HCT116 (cell line): ENCODE measurements around the gene ACO2. TPM values are rescaled to one million over a fixed set of nuclear protein-coding genes. Genes with fewer than 3 reads are reported as not detected.

Experiments
- ATAC-seq: fragments of 200-7000 bp; cut with Tn5 transposase; 2 replicates; pipeline ENCODE4 v1.9.1; 2020; ENCODE audit warnings: mild to moderate bottlenecking, moderate library complexity
- BruUV-seq: library from RNA; stranded (reverse); fragments of 400-500 nt; replicated peaks from 2 replicates; lab custom pipeline; 2021; lab: Mats Ljungman, UMichigan
- CTCF ChIA-PET: fragments of 300-600 bp; sonication (Branson Sonifier 250); formaldehyde crosslinking; loops from one replicate; lab custom pipeline; 2021; ENCODE audit warnings: antibody characterized with exemption; lab: Charles Lee
- POLR2A ChIA-PET: fragments of 300-600, 350-600 bp; sonication (Branson Sonifier 250); formaldehyde crosslinking; loops from one replicate; lab custom pipeline; 2021; ENCODE audit warnings: antibody characterized with exemption; lab: Charles Lee
- RAD21 ChIA-PET, 2 experiments: fragments of 300-600 bp; sonication (Branson Sonifier 250); formaldehyde crosslinking; loops; one replicate each; lab custom pipeline; 2023; ENCODE audit warnings: low total read pairs in 2 of 2; ENCODE audit not compliant: uncharacterized antibody in 2 of 2, unreplicated experiment in 2 of 2, low non-redundant PET in 1 of 2; lab: Charles Lee
- DNase-seq: peaks from one replicate; pipeline ENCODE4 v3.0.0-alpha.2; 2010; ENCODE audit warnings: low read depth, low spot score
- H2AFZ ChIP-seq: fragments of 200-600 bp; shearing (Covaris generic), sonication (generic); 2 replicates; pipeline ENCODE4 v1.6.1; 2017; ENCODE audit warnings: low read depth, mixed run types, mixed read lengths, antibody characterized with exemption, low read length; ENCODE audit not compliant: poor library complexity, severe bottlenecking
- H3K27ac ChIP-seq: 2 replicates; pipeline ENCODE4 v1.5.1; 2012; ENCODE audit warnings: low read depth, low read length
- H3K27me3 ChIP-seq: fragments of 200-600 bp; sonication (generic); 2 replicates; pipeline ENCODE4 v1.6.1; 2016; ENCODE audit warnings: mixed run types, low read length, mixed read lengths; ENCODE audit not compliant: insufficient read depth
- H3K36me3 ChIP-seq, 2 experiments: fragments of 200-500 bp in 1 of 2; fragments of 200-600 bp in 1 of 2; sonication (Bioruptor generic) in 1 of 2; sonication (generic) in 1 of 2; 2 replicates each; pipeline versions ENCODE4 v1.5.1 to v1.6.1; 2014 to 2016; ENCODE audit warnings: low read length in 2 of 2, inconsistent platforms in 1 of 2, mixed read lengths in 1 of 2, mixed run types in 1 of 2; ENCODE audit not compliant: insufficient read depth in 2 of 2, control insufficient read depth in 1 of 2
- H3K4me1 ChIP-seq, 2 experiments: fragments of 200-600 bp in 1 of 2; sonication (generic) in 1 of 2; 2 replicates each; pipeline versions ENCODE4 v1.5.1 to v1.6.1; 2012 to 2017; ENCODE audit warnings: low read length in 2 of 2, inconsistent platforms in 1 of 2, mild to moderate bottlenecking in 1 of 2, mixed read lengths in 1 of 2, mixed run types in 1 of 2, moderate library complexity in 1 of 2; ENCODE audit not compliant: insufficient read depth in 2 of 2, control insufficient read depth in 1 of 2
- H3K4me2 ChIP-seq: fragments of 200-600 bp; sonication (generic); 2 replicates; pipeline ENCODE4 v1.6.1; 2017; ENCODE audit warnings: mixed run types, low read length, mixed read lengths
- H3K4me3 ChIP-seq, 2 experiments: fragments of 200-600 bp in 1 of 2; sonication (generic) in 1 of 2; replicated peaks in 1 of 2; 2 replicates each; pipeline ENCODE4 v1.5.1; 2011 to 2016; ENCODE audit warnings: low read length in 2 of 2, control low read depth in 1 of 2, low read depth in 1 of 2, mild to moderate bottlenecking in 1 of 2, mixed read lengths in 1 of 2, mixed run types in 1 of 2
- H3K79me2 ChIP-seq: fragments of 200-600 bp; sonication (generic); 2 replicates; pipeline ENCODE4 v1.6.1; 2017; ENCODE audit warnings: mild to moderate bottlenecking, mixed run types, low read length, moderate library complexity, mixed read lengths; ENCODE audit not compliant: insufficient read depth
- H3K9ac ChIP-seq: fragments of 200-600 bp; sonication (generic); 2 replicates; pipeline ENCODE4 v1.6.1; 2016; ENCODE audit warnings: low read length, mixed read lengths
- H3K9me2 ChIP-seq: fragments of 200-600 bp; sonication (generic), shearing (Covaris generic); 2 replicates; pipeline ENCODE4 v1.6.1; 2017; ENCODE audit warnings: mixed run types, mild to moderate bottlenecking, moderate library complexity; ENCODE audit not compliant: insufficient read depth
- H3K9me3 ChIP-seq, 2 experiments: fragments of 200-500 bp in 1 of 2; fragments of 200-600 bp in 1 of 2; sonication (Bioruptor generic) in 1 of 2; sonication (generic) in 1 of 2; 2 replicates each; pipeline ENCODE4 v1.6.1; 2014 to 2017; ENCODE audit warnings: low read length in 2 of 2, mixed read lengths in 2 of 2, inconsistent platforms in 1 of 2, low read depth in 1 of 2, mild to moderate bottlenecking in 1 of 2, mixed run types in 1 of 2, moderate library complexity in 1 of 2; ENCODE audit not compliant: control insufficient read depth in 1 of 2, insufficient read depth in 1 of 2
- H4K20me1 ChIP-seq: fragments of 200-600 bp; sonication (generic), shearing (Covaris generic); 2 replicates; pipeline ENCODE4 v1.6.1; 2017; ENCODE audit warnings: mixed run types, mild to moderate bottlenecking, moderate library complexity; ENCODE audit not compliant: insufficient read depth
- CTCF ChIP-seq, 3 experiments: fragments of 200-600 bp in 1 of 3; sonication (generic) in 1 of 3; IDR thresholded peaks in 2 of 3; conservative IDR thresholded peaks in 1 of 3; 2 replicates each; pipeline ENCODE4 v1.5.1; 2012 to 2017; ENCODE audit warnings: low read depth in 2 of 3, low read length in 2 of 3, antibody characterized with exemption in 1 of 3, borderline replicate concordance in 1 of 3, control low read depth in 1 of 3, mild to moderate bottlenecking in 1 of 3, mixed read lengths in 1 of 3, mixed run types in 1 of 3, moderate library complexity in 1 of 3; ENCODE audit not compliant: insufficient read depth in 1 of 3
- EGR1 ChIP-seq: IDR thresholded peaks from 2 replicates; pipeline ENCODE4 v1.6.1; 2012; ENCODE audit warnings: low read depth
- RAD21 ChIP-seq: IDR thresholded peaks from 2 replicates; pipeline ENCODE4 v1.6.1; 2012; ENCODE audit warnings: low read depth, mild to moderate bottlenecking
- ZBTB33 ChIP-seq: IDR thresholded peaks from 2 replicates; pipeline ENCODE4 v1.6.1; 2011; ENCODE audit warnings: mild to moderate bottlenecking, low read length, moderate library complexity; ENCODE audit not compliant: insufficient replicate concordance; ENCODE audit errors: extremely low read depth
- intact Hi-C: fragments of 100-400 bp; cut with micrococcal nuclease; formaldehyde crosslinking; loops from 2 replicates; pipeline ENCODE4 v1.10.0; 2022
- total RNA-seq: library from RNA; stranded (reverse); gene quantifications from one replicate; pipeline ENCODE4 v1.2.1, GENCODE V29; 2021; ENCODE audit not compliant: unreplicated experiment

ACO2 gene
- total RNA-seq, 1 experiment from 2014 or later, result 108 TPM

DNA sequence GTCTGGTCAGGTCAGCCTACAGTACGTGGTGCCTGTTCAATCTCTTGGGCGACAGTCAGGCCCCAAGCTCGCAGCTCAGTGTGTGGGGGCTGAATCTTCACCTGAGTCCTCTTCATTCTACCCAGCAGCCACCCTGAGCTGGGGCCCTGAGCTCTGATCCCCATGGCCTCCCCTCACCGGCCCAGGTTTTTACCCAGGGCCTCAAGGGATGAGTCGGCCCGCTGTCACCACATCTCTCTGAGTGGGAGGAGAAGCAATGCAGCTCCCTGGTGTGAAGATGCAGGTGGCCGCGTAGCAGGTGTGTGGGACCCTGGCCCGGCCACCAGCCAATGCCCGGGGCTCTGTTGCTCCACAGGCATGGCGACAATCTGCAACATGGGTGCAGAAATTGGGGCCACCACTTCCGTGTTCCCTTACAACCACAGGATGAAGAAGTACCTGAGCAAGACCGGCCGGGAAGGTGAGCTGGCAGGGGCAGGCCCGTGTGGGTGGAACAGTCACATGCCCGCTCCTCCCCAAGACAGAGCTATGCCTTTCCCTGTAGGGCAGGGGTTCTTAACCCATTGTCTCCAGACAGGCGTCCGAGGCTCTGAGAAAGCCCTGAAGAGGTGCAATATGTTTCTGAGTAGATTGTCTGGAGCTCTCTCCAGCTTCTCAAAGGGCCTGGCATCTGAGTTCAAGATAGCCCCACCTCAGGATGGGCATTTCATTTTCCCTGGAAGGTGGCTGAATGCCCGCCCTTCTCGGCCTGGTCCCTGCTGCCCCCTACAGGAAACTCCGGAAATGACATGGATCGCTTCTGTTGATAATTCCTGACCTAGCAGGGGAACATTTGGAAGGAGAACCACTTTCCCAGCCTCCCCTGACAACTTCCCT, 48.5 kb downstream of the ACO2 start:
- ChIA-PET POLR2A (interaction anchor here (0.7 to 1.5 kb wide), 2 partner anchors 71 to 114 kb away, joined by 3 to 8 read pairs; partner anchors contain the start of gene TOB2), CTCF (interaction anchor here (0.7 to 4.3 kb wide), 15 partner anchors 9 to 834 kb away, joined by 3 to 90 read pairs (median 3); partner anchors contain the start of genes ACO2, PHF5A and TEF), RAD21 (interaction anchor here (1.0 to 2.4 kb wide), 4 partner anchors 12 to 115 kb away, joined by 4 to 18 read pairs (median 6); no protein-coding TSS in a partner anchor)
- peak overlapping the region; percentile 53 for H3K27ac ChIP-seq
- no peaks in the 10 kb centered on the region for H3K27me3 ChIP-seq
- H3K4me3 ChIP-seq, result peak overlapping the region in 1 of 2 experiments; percentile 8; a peak in 1 of 4 replicates
- H3K4me2 ChIP-seq, result peak overlapping the region; percentile 52
- H4K20me1 ChIP-seq, result no peaks in the 10 kb centered on the region
- H3K79me2 ChIP-seq, result peaks cover 7% of the 10 kb centered on the region; the same call in 1 of the 2 replicates
- no peaks in the 10 kb centered on the region for H3K9me3 ChIP-seq
- 0 out of 2 replicates have a peak overlapping the region, but pooled peaks have one; percentile 11 for H3K9ac ChIP-seq
- TF ChIP-seq CTCF (IDR thresholded peaks at IDR 0.05 in 2 of 3, conservative IDR thresholded peaks at IDR 0.05 in 1 of 3; ENCODE audit: borderline replicate concordance in 1 of 3, insufficient read depth in 1 of 3, low read depth in 2 of 3, low read length in 2 of 3) (peak; percentile 74 to 96 (median 85); a peak in 5 of 6 replicates), ZBTB33 (no peak), EGR1 (peak; percentile 76), RAD21 (peak; percentile 96)
- ATAC-seq, result peak; percentile 53
- H3K4me1 ChIP-seq, result peaks cover 19 to 32% of the 10 kb centered on the region in 2 experiments
- intact Hi-C loops, result loop anchor here (1.0 to 2.0 kb wide), 2 partner anchors 71 to 114 kb away; partner anchors contain the start of gene TOB2
- peaks cover 5 to 44% of the 10 kb centered on the region in 2 experiments; a peak in 3 of 4 replicates for H3K36me3 ChIP-seq
- no TSS peak for BruUV-seq
- H2AFZ ChIP-seq, result no peak overlapping the region
- no peaks in the 10 kb centered on the region for H3K9me2 ChIP-seq
- no peak for DNase-seq
